Erythroblast (primary cell): ENCODE measurements around the gene HIPK4.
A peak's percentile ranks its signal among the peaks of the same experiment; 100 is the strongest.
"Not testable (repeated sequence)": the region's sequence is repeated elsewhere in the genome, so short reads cannot be mapped to it uniquely, and the experiment has no call there.

Experiments
- DNase-seq, 2 experiments: peaks; one replicate each; lab custom pipeline; 2025; lab: John Stamatoyannopoulos, UW
- GATA1 ChIP-seq: IDR thresholded peaks from 2 replicates; pipeline ENCODE4 v1.6.1; 2011; ENCODE audit warnings: low read depth, mild to moderate bottlenecking, control low read depth, low read length, moderate library complexity
- POLR2A ChIP-seq: IDR thresholded peaks from 2 replicates; pipeline ENCODE4 v1.6.1; 2011; ENCODE audit warnings: mild to moderate bottlenecking, low read length

Gene HIPK4

DNA sequence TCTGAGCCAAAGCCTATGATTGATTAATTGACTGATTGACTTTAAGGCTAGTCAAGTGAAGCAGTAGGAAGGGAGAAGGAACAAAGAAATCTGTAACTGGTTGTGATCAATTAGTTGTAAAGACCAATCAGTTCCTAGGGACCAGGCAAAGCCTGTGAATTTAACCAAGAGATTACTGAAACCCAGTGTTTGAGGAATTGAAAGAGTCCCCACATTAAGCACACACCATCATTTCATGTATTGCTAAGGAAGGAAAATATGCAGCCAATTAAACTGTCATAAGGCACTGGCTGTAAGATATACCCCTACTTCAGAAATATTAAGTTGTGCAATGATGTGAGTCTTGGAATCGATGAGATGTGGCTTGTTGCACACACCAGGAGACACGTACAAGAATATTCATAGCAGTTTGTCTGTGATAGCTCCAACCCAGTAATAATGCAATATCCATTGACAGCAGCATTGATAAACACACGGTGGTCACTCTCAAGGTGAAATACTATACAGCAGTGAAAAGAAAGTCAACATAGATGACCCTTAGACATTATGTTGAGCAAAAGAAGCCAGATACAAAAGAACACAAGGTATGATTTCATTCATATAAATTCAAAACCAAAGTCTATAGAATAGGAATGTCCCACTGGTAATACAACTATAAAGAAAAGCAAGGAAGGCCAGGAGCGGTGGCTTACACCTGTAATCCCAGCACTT is 50.8 kb downstream of the HIPK4 start:
- TF ChIP-seq POLR2A (no peak), GATA1 (no peak)
- DNase-seq = no peak

DNA sequence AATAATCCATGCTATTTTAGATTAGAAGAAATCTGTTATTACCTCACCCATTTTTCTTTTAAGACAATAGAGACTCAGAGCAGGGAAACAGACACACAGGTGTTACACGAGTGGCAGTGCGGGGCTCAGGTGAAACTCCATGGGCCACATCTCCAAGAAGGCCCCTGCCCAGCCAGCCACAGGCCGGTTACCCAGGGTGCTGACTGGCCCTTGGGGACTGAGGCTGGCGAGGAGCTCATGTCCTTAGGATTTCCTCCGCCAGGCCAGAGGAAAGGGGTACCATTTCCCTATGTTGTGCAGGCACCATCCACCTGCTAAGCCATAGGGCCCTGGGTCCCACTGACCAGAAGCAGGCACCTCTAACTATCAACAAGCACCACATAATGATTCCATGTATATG is 52.4 kb downstream of the HIPK4 start:
- DNase-seq = no peak
- no peak for TF ChIP-seq POLR2A
- no peak for TF ChIP-seq GATA1

DNA sequence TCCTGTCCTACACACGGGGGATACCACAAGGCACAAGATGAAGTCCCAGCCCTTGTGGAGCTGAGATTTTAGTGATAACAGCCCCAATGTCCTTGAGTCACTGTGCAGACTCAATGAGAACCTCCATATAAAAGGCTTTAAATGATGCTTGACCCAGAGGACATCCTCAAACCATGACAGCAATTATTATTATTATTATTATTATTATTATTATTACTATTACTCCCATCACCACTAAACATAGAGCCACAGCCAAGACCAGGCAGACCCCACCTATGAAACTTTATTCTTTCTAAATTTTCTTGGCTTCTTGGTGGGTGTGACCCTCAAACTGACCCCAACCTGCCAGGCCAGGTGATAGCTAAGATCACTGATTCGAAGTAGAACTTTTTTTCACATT is 52.9 kb downstream of the HIPK4 start:
- TF ChIP-seq GATA1 (no peak), POLR2A (no peak)
- DNase-seq = no peak

DNA sequence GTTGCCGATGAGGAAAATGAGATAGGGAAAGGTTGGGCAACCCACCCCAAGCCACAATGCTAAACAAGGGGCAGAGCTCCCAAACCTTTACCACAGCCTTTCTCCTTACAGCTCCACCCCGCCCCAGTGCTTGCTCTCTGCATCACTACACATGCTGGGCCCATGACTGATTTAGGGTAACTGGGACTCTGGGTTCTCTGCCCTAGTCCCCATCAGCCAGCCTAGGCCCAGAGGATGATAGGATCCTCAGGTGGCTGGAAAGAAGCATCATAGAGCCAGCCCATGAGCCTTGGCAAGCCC is 53.4 kb downstream of the HIPK4 start:
- TF ChIP-seq POLR2A (no peak), GATA1 (no peak)
- DNase-seq = no peak

DNA sequence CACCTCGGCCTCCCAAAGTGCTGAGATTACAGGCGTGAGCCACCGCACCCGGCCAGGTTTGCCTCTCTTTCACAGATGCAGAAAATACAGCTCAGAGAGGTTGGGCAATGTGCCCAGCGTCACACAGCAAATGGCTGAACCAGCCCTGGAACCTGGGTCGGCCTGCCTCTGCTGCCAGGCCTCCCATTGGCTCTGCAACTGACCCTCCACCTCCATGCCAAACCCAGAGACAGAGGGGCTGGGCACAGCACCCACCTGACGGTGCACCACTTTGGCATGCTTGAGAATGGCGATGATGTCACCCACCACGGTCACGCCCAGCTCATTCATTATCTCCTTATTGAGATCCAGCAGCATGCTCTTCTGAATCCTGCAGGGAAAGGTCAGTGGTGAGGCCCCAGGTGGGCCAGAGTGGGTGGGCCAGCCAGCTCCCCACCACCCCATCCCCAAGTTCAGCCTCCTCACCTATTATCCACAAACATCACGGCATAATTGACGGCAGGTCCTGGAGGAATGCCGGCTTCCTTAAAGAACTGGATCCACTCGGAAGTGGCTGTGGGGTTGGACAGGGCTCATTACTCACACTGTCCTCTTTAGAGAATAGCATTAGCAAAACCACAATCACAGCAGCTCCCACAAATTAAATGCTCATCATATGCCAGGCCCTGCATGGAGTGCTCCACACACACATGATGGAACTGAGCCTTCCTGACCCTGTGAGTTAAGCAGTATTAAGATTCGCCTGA is 54.0 kb downstream of the HIPK4 start:
- DNase-seq = peak in 1 of 2 experiments; percentile 19
- TF ChIP-seq GATA1 (no peak), POLR2A (no peak)

DNA sequence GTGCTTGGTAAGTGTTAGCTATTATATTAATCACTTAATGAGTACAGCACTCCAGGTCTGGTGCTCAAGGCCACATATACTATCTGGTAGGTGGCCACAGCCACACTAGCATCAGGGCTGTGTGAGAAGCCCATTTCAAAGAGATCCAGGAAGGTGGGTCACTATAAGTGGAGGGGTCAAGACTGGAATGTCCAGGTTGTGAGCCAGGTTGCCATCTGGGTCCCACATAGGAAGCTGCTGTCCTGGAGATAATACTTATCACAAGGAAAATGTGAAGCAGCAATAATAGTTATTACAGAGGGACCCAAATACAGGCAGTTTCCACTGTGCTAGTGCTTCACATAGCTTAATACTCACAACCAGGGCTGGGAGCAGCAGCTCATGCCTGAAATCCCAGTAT is 54.9 kb downstream of the HIPK4 start:
- no peak for DNase-seq
- TF ChIP-seq GATA1 (no peak), POLR2A (no peak)

DNA sequence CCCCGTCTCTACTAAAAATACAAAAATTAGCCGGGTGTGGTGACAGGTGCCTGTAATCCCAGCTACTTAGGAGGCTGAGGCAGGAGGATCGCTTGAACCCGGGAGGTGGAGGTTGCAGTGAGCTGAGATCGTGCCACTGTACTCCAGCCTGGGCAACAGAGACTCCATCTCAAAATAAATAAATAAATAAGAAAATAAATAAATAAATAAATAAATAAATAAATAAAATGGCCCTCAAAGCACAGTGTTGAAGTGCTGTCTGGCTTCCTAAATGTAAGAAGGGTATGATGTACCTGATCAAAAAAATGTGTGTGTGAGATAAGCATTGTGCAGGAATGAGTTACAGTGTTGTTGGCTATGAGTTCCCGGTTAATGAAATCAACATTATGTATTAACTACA is 56.9 kb downstream of the HIPK4 start:
- DNase-seq = not testable (repeated sequence)

DNA sequence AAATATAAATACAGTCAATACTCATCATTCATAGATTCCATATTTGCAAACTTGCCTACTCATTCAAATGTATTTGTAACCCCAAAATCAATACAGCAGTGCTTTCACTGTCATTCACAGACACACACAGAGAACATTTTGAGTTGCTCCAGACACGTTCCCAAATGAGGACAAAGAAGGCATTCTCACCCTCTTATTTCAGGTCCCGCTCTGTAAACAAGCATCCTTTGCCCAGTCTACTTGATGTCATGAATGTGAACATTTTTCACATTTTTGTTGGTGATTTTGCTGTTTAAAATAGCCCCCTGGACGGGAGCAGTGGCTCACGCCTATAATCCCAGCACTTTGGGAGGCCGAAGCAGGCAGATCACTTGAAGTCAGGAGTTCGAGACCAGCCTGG is 57.3 kb downstream of the HIPK4 start:
- no peak for TF ChIP-seq GATA1
- TF ChIP-seq POLR2A = no peak
- no peak for DNase-seq

DNA sequence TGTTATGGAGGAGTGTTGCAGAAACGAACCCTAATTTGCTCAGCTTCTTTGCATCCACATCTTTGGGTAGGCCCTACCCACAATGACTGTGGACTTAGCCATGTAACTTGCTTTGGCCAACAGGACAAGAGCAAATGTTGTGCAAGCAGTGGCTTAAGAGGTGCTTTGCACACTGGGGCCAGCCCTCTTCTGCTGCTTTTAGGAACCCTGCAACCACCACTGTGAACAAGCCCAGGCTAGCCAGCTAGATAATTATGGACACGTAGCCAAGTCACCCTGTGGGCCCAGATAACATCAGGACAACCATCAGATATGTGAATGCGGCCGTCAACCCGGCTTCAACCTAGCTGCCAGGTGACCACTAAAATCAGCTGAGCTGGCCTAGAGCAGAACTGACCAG is 58.9 kb downstream of the HIPK4 start:
- DNase-seq = peak; percentile 10 to 32
- no peak for TF ChIP-seq POLR2A
- TF ChIP-seq GATA1 = no peak
